A204.1 (cell line): ENCODE measurements around the gene TCFL5.

Source experiments
- FAIRE-seq: peaks from 2 replicates; lab custom pipeline; 2012; peaks lifted over from hg19 to GRCh38; lab: Jason Lieb, UNC

The TCFL5 gene

DNA sequence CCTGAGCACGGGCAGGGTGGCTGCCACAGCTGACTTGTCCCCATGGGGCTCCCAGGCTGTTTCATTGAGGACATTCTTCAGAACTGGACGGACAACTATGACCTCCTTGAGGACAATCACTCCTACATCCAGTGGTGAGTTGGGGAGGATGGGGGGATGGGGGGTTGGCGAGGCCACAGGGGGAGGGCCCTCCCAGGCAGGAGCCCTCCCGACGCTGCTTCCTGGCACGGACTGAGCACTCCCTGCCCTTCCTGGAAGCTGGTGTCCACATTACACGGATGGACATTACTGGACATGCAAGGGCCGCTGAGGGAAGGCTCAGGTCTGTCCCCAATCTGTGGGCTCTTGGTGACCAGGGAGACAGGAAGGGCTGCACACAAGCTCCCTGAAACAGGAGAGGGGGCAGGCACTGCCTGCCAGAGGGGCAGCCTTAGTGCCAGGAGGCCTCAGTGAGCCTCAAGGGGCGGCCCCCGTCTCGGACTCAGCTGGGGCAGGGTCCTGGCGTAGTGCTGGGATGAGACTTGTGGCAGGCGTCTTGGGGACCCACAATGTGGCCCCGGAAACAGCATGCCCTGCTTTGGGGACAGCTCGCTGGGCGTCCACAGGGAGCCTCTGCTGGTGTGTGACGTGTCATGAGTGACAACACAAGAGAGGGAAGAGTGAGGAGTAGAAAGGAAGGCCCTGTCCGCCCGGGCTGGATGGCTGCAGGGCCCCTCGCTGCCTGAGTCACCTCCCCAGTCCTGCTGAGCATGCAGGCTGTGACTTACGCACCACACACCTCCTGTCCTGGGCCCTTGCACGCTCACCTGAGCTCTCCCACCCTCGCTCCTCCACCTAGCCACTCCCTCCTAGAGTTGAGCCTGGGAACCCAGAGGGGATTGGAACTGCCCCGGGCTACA, 51.8 kb downstream of the TCFL5 start:
- no peak for FAIRE-seq

DNA sequence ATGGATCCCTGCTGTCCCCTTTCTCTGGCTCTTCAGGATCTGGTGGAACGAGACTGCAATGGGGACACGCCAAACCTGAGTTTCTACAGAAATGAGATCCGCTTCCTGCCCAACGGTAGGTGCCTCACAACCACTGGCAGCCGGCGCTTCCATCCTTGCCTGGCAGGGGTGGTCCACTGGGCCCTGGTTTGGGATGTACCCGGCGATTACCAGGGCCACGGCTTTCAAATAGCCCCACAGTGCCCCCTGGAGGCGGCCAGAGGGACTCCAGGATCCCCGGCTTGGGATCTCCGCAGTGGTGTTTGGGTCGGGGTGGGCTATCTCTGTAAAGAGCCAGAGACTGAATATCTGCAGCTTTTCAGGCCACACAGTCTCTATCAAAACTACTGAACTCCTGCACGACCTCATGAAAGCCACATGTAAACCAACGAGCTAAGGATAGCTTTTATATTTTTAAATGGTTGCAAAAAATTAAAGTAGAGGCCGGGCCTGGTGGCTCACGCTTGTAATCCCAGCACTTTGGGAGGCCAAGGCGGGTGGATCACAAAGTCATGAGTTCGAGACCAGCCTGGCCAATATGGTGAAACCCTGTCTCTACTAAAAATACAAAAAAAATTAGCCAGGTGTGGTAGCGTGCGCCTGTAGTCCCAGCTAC, 53.3 kb downstream of the TCFL5 start:
- FAIRE-seq: no peak

DNA sequence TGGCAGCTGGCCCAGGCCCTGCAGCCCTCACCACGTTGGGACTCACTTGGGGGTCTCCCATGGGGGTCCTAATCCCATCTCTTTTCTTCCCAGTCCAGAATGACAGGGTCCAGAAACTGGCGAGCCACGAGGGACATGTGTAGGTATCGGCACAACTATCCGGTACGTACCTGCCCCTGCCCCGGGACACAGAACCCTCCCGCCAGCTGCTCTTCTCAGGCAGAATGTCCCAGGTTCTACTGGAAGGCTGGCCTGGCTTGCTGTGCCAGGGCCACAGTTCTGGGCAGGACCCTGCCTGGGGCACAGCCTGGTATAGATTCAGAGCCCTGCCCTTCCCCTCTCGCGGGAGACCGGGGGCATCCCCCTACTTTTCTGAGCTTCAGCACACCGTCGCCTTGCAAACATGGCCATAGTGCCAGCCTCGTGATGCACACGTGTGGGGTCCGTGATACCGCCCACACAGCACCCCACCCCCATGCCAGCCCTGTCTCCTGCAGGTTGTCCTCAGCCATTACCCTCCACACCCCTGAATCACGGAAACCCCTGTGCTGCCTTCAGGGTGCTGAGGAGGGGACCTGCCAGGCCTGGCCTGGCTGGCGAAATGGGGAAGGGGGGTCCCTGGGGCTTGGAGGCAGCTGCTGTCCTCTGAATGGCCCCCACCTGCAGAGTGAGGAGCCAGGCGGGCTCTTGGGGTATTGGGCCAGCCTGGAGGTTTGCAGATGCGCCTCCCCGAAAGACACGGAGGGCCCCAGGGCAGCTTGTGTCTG, 54.0 kb downstream of the TCFL5 start:
- FAIRE-seq: no peak

DNA sequence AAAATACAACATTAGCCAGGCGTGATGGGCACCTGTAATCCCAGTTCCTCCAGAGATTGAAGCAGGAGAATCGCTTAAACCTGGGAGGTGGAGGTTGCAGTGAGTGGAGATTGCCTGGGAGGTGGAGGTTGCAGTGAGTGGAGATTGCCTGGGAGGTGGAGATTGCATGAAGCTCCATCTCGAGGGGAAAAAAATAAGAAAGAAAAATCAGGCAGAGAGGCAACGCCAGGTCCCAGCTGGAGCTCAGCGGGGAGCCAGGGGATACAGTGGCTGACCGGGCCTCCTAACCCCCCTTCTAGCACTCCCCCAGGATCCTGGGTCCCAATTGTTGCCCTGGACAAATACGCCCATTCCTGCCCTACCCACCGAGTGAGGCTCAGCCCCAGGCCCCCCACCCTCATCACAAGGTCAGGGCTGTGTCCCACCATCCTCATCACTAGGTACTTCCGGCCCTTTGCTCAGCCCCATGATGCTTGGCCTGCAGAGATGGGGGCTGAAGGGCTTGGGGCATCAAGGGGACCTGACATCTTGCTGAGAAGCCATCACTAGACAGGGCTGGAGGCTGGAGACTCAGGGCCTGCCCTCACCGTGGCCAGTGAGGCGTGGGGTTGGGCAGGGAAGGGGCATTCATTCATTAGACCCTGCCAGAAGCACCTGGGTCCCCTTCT, 55.1 kb downstream of the TCFL5 start:
- no peak for FAIRE-seq

DNA sequence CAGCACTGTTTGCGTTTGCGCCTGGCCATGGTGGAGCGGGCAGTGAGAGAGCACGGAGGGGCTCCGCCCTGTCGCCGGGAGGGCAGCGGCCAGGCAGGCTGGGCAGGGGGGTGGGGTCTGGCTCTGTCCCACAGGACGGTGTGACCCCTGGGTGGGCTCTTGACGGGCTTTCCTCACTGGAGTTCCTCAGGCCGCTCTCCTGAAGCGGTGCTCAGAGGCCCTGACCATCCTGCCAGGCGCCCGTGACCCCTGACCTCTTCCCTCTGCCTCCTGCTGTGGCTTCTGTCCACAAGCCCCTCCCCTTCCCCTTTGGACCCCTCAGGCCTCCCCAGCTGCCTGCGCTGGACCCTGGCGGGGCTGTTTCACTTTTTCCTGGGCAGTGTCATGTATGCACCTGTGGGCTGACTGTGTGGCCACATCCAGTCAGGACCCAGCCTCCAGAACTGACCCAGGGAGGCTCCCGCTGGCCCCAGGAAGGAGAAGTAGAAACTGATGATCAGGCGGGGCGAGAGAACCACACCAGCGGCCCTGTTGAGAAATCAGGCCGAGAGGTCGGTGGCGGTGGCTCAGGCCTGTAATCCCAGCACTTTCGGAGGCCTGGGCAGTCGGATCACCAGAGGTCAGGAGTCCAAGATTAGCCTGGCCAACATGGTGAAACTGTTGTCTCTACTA, 55.8 kb downstream of the TCFL5 start:
- no peak for FAIRE-seq

DNA sequence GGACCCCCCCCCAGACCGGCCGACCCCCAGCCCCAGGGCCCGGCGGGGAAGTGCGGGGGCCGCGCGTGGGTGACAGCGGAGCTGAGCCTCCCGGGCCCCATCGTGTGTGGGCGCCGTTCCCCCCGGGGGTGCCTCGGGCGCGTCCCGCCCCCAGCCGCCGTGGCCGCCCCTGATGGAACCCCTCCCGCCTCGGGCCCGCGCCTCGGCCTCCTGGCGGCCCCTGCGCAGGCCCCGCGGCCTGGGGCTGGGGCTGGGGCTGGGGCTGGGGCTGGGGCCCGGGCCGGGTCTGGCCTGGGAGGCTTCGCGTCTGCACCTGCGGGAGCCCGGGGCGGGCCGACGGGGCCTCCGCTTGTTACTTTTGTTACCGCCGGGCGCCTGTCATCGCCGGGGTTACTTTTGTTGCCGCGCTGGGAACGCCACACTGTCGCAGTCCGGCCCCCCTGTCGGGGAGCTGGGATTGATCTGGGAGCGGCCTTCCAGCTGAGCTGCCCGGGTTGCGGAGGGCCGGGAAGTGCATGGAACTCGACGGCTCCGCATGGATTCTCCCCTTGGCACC, 56.4 kb downstream of the TCFL5 start:
- FAIRE-seq: no peak

DNA sequence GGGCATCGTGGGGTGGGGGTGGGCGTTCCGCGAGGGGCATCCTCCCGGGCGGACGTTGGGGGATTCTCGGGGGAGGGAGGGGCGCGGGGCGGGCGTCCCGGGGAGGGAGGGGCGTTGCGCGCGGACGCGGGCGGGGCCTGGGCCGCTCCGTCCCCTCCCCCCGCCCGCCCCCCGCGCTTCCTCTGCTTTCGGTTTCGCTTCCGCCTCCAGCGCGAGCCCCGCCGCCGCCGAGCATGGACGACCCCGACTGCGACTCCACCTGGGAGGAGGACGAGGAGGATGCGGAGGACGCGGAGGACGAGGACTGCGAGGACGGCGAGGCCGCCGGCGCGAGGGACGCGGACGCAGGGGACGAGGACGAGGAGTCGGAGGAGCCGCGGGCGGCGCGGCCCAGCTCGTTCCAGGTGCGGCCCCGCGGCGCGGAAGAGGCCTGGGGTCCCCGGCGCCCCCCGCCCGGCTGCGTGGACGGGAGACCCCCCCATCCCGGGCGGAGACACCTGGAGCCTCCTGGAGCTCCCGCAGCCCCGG, 56.9 kb downstream of the TCFL5 start, which contains the start of gene OGFR:
Gene OGFR (plus strand): TSS at position 209 of the 528 bp plus-strand sequence. CDS start 25 bp downstream, at position 234.
- FAIRE-seq: no peak

DNA sequence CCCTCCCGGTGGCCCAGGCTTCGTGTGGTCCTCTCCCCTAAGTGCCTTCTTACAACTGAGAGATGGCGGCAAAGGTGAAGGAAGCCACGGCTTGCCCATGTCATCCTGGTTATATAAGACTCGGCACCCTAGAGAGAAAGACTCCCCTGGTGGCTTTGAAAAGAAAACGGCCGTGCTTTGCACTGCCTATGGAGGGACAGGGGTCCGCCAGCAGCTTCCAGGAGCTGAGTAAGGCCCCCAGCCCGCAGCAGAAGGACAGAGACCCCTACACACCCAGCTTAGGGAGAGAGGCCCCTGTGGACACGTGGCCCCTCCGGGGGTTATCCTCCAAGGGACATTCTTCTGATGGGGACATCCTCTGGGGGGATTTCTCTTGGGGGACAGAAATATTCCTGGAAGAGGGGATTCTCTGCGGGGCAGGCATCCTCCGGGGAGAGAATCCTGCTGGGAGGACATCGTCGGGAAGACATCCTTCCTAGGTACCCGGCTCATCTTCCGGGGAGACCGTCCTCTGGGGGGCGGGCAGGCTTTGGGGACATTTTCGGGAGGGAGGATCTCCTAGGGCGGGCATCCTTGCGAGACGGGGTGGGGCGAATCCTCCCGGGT, 57.5 kb downstream of the TCFL5 start:
- no peak for FAIRE-seq

DNA sequence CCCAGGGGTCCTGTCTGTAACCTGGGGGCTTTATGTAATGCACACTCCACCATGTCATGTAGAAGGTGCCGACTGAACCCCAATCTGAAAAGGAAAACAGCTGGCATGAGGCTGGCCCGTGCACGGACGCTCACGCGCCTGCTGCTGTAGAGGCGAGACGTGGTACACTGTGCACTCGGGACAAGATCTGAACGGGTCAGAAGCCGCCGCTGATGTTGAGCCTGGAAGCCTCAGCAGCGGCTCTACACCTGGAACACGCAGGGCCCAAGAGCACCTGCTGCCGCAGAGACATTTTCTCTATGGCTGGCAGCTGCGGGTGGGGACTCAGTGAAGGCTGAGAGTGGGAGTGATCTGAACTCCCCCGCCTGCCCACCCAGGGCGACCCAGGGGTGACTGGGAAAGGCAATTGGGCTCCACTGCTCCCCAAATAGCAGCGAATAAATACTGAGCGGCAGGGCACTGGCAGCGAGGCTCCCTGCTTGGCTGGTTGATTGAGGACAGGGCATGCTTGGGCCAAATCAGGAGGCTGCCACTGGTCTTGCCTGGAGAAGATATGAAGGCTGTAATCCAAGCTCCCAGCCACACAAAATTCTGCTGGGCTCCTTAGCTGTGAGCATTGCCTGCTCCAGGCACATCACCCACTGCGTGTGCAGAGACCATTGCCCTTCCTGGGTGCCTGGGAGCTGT, 59.5 kb downstream of the TCFL5 start:
- no peak for FAIRE-seq

DNA sequence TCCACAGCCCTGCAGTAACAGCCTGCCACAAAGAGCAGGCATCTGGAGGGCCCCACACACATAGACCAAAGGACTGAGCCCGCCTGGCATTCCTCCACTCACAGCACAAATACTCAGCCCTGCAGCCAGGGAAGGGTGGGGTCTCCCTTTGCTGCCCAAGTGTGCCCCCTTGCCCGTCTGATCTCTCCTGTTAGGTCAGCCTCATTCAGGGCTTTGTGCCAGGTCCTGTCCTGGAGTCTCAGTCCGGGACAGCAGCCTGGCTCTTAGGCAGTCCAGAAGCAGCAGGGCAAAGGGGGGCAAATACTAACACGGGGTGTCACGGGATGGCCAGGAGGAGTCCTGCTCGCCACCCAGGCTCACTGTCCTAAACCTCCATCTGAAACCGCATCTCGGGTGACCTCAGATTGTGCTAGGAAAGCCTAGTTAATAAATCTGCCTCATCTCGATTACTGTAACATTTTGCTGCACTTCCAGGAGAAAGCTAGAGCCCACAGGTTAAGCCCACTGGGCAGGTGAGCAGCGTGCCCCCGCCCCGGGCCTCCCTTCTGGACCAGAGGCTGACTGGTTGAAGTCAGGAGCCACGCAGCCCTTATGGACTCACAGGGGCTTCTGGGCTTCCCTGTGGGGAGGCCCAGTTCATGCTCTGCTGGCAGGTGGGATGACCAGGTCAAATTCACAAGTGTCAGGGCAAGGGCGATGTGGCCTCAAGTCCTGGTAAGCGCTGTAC, 60.2 kb downstream of the TCFL5 start:
- no peak for FAIRE-seq

DNA sequence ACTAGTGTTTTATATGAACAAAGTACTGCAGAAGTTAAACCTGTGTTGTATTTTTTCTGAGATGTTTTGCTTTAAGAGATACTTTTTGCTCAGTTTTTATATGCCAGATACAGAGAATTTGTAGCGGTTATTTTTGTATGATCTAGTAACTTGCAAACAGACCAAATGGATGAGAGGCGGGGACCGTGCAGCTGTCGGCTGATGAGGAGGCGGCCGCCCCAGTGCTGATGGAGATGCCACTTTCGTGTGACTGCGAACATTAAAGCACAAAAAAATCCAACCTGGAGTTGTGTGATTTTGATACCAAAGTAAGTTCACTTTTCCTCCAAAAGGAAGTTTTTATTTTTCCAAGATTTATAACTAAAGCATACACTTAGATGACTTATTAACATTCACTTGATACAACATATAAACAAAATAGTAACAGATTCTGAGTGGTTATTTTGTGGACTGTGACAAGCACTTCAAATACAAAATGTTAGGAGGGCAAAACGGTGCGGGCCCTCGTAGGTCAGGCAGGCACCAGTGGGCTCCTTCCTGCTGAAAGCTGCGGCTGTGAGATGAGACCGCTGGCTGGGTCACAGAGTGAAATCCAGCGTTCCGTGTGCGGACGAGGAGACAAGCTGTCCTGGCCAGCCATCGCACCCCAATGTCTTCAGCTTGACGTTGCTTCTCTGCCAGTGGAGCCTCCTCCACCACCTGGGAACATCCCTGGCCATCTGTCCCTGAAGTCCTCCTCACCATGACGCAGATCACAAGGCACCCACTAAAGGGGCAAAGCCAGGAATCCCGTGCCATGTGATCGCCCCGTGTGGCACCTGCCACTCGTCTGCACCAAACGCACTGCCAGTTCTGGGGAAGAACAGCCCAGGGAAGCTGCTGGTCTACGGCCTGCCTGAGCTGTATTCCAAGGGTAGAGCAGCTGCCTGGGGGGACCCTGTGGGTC, 61.0 kb downstream of the TCFL5 start:
- FAIRE-seq: no peak

DNA sequence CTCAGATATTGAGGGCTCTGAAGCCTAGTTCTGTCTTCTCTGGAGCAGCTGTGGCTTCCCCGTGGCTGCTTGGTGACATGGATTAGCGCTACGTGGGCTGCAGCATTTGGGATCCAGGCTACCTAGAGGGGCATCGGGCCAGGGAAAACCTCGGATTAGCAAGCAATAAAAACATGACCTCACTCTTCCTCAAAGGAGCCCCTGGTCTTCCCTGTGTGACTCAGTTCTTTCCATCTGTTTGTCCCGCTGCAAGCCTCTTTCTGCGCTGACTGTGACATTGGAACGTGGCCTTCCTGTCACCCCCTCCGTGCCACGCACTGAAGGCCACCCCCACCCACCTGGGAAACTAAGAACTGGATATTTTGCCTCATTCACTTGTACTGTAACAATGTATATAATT, 61.7 kb downstream of the TCFL5 start:
- no peak for FAIRE-seq

DNA sequence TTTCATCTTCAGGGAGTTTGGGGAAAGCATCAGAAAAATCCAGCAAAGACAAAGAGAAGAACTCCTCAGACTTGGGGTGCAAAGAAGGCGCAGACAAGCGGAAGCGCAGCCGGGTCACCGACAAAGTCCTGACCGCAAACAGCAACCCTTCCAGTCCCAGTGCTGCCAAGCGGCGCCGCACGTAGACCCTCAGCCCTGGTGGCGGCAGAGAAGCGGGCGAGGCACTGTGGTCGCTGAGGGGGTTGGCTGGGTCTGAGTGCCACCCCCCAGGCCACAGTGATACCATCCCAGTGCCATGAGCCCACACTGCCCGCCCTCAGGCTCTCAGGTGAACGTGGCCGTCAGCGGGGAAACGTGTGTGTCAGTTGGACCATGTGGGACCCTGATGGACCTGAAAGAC, 62.2 kb downstream of the TCFL5 start:
- no peak for FAIRE-seq

DNA sequence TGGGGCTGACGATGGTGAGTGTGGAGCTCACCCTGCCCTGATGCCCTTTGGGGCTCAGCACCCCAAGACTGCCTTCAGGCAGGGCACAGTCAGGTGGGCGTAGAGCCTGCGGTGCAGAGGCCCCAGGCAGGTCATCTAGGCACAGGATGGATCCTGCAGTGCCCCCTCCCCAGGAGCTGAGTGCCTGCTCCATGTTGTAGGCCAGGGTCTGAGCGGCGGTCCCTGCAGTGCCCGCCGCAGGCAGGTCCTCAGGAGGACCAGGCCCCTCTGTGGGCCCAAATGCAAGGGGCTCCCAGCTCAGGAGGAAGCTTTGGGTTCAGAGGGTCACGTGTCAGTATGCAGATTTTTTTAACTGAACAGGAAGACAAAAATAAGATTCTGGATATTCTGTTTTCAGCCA, 62.6 kb downstream of the TCFL5 start:
- FAIRE-seq: no peak

DNA sequence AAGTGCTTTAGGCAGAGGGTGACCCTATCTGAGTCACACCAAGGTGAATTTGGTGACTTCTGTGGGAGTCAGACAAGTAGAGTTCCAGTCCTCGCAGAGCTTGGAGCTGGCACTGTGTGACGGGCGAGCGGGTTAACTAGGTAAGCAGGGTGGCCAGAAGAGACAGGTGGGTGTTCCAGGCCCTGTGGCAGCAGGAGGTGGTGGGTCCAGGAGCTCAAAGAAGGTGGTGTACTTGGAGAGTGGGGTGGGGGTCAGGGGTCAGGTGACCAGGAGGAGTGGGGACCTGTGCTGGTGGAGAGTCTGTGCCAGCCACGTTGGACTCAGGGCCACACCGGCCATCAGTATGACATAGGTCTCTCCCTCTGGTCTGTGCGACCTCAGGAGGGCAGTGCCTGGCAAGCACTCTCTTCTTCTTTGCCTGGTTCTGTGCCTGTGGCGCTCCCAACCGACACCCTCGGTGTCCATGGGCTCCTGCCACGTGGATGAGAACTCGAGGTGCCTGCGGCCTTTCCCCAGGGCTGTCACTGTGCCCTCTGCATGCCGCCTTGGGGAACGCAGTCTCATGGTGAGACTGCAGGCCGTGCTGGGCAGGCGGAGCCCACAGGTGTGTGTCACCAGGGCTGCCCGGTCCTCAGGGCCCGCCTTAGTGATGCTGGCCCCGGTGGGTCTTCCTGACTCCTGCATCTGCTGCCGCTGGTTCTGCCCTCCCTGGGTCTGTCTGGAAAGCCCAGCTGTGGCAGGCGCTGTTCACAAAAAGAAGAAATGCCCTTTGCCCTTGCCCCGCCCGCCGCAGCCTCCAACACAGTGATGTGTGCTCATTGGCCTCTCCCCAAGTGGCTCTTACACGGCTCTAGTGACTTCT, 63.7 kb downstream of the TCFL5 start:
- FAIRE-seq: no peak

DNA sequence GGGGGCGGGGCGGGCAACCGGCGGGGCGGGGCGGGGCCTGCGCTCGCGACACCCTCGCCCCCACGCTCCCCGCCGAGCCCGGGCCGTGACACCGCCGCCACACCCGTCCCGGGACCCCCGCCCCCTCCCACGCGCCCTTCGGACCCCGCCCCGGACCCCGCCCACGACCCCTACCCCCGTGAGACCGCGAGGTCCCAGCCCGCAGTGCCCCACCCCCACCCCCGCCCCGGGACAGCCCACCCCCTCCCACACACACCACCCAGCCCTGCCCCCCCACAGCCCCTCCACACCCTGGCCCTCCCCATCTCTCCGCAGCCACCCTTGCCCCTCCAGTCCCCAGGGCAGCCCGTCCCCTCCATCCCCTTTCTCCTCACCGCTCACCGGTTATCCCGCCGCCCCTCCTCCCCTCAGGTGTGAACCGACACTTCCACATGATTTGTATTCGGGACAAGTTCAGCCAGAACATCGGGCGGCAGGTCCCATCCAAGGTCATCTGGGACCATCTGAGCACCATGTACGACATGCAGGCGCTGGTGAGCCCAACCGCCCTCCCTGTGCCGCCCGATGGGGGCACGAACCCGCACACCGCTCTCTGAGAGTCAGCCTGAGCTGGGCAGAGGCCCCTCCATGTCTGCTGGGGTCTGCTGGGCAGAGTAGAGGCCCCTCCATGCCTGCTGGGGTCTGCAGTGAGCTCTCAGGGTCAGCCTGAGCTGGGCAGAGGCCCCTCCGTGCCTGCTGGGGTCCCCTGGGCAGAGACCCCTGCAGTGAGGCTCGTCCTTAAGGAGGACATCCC, 64.7 kb downstream of the TCFL5 start:
- FAIRE-seq: no peak
